Transverse colon (tissue), 4 donors: Measurements from ENCODE around the gene DES. TPM values are rescaled to one million over a fixed set of nuclear protein-coding genes. Genes with fewer than 3 reads are reported as not detected.

Source experiments
- DNase-seq: peaks from one replicate; pipeline ENCODE4 v3.0.0-alpha.2; 2019
- H3K27ac ChIP-seq, 4 donors: fragments of 200-600 bp; sonication (generic); 2 replicates each; pipeline ENCODE4 v1.5.1; 2016 to 2018; ENCODE audit warnings: inconsistent platforms in 4 of 4
- H3K27me3 ChIP-seq: fragments of 200-600 bp; sonication (generic); 2 replicates; pipeline ENCODE4 v1.5.1; 2017; ENCODE audit warnings: inconsistent platforms
- H3K36me3 ChIP-seq, 4 donors: fragments of 200-600 bp; sonication (generic); 2 replicates each; pipeline ENCODE4 v1.5.1; 2017 to 2019; ENCODE audit warnings: inconsistent platforms in 4 of 4
- H3K4me1 ChIP-seq, 4 donors: fragments of 200-600 bp; sonication (generic); 2 replicates each; pipeline ENCODE4 v1.5.1; 2017 to 2020; ENCODE audit warnings: inconsistent platforms in 4 of 4
- H3K4me3 ChIP-seq, 4 donors: fragments of 200-600 bp; sonication (generic); 1 replicate in 1 of 4; 2 replicates in 3 of 4; pipeline versions ENCODE4 v1.5.1 to v1.6.1; 2017 to 2019; ENCODE audit warnings: inconsistent platforms in 4 of 4
- H3K9me3 ChIP-seq, 2 donors: fragments of 200-600 bp; sonication (generic); 2 replicates each; pipeline ENCODE4 v1.5.1; 2017 to 2019; ENCODE audit warnings: inconsistent platforms in 2 of 2
- EP300 ChIP-seq: sonication (generic); formaldehyde crosslinking; IDR thresholded peaks from one replicate; pipeline ENCODE4 v1.6.1; 2017; ENCODE audit warnings: antibody characterized with exemption, low read depth
- POLR2A ChIP-seq: fragments of 450-650 bp; IDR thresholded peaks from one replicate; pipeline ENCODE4 v1.6.1; 2016; ENCODE audit warnings: antibody characterized with exemption, mild to moderate bottlenecking, moderate library complexity
- POLR2AphosphoS5 ChIP-seq, 3 donors: sonication (generic); formaldehyde crosslinking; IDR thresholded peaks; one replicate each; pipeline ENCODE4 v1.6.1; 2016; ENCODE audit warnings: antibody characterized with exemption in 3 of 3
- WGBS, 2 donors: methylation state at CpG; one replicate each; pipeline ENCODE4 v1.1.5; 2018; ENCODE audit warnings: low coverage in 1 of 2; 5-methylcytosine and 5-hydroxymethylcytosine counted together
- in situ Hi-C, 4 donors: fragments of 200-750 bp; cut with MboI; loops; one replicate each; pipeline versions ENCODE4 v1.15.0 to v1.15.1; 2017; ENCODE audit warnings: low sequenced_read_pairs in 3 of 4, low pct_ligation_motif_present in 1 of 4, low pct_unique_long_range_greater_than_20kb in 1 of 4
- intact Hi-C: fragments of 100-400 bp; cut with DNase I; formaldehyde crosslinking; loops from one replicate; pipeline ENCODE4 v1.15.1; 2023; ENCODE audit warnings: low total_unique reads
- total RNA-seq, 4 donors: library from RNA; depleted of rRNA; stranded (reverse); fragments of >200 nt; gene quantifications; one replicate each; pipeline ENCODE4 v1.1.0, GENCODE V29; 2016
- TF ChIP-seq, protein P1 (sequence below), 5 experiments: fragments of 200-600 bp in 3 of 5; fragments of 450-650 bp in 2 of 5; sonication (generic) in 3 of 5; IDR thresholded peaks; 1 replicate in 2 of 5; 2 replicates in 3 of 5; pipeline ENCODE4 v1.5.1; 2016 to 2017; ENCODE audit warnings: antibody characterized with exemption in 5 of 5, inconsistent platforms in 3 of 5, mild to moderate bottlenecking in 2 of 5, moderate library complexity in 1 of 5

DES gene
- total RNA-seq, 4 donors from 2014 or later, result 1,000 to 12,373 (median 1,519) TPM

DNA sequence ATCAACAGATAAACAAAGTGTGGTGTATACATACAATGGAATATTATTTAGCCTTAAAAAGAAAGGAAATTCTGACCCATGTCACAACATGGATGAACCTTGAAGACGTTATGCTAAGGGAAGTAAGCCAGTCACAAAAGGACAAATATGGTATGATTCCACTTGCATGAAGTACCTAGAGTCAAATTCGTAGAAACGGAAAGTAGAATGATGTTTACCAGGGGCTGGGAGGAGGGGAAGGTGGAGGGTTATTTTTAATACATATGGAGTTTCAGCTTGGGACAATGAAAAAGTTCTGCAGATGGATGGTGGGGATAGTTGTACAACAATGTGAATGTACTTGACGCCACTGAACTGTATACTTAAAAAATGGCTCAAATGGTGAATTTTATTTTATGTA lies 3.3 kb upstream of the DES start:
- in situ Hi-C loops (no loop called here), intact Hi-C loops (no loop called here)
- Histone ChIP-seq H3K36me3 (no peaks in the 10 kb centered on the region), H3K27me3 (peaks cover 37% of the 10 kb centered on the region), H3K4me3 (no peak overlapping the region), H3K4me1 (peaks cover 6 to 15% (median 10%) of the 10 kb centered on the region in 4 donors), H3K9me3 (peaks cover 0 to 3% of the 10 kb centered on the region in 2 donors), H3K27ac (peak overlapping the region; percentile 86 to 96 (median 89))
- TF ChIP-seq POLR2AphosphoS5 (IDR thresholded peaks at IDR 0.05), result peak in 1 of 3 donors; percentile 37
- TF ChIP-seq, protein P1, sequence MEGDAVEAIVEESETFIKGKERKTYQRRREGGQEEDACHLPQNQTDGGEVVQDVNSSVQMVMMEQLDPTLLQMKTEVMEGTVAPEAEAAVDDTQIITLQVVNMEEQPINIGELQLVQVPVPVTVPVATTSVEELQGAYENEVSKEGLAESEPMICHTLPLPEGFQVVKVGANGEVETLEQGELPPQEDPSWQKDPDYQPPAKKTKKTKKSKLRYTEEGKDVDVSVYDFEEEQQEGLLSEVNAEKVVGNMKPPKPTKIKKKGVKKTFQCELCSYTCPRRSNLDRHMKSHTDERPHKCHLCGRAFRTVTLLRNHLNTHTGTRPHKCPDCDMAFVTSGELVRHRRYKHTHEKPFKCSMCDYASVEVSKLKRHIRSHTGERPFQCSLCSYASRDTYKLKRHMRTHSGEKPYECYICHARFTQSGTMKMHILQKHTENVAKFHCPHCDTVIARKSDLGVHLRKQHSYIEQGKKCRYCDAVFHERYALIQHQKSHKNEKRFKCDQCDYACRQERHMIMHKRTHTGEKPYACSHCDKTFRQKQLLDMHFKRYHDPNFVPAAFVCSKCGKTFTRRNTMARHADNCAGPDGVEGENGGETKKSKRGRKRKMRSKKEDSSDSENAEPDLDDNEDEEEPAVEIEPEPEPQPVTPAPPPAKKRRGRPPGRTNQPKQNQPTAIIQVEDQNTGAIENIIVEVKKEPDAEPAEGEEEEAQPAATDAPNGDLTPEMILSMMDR (IDR thresholded peaks at IDR 0.05), result no peak
- no peak for DNase-seq
- 63 to 76% methylated on average over 4 of the region's 4 CpGs for WGBS, 2 donors

- Histone ChIP-seq H3K4me3 (no peak overlapping the region), H3K4me1 (peaks cover 6 to 15% (median 10%) of the 10 kb centered on the region in 4 donors), H3K9me3 (peaks cover 0 to 3% of the 10 kb centered on the region in 2 donors), H3K27me3 (peaks cover 37% of the 10 kb centered on the region), H3K36me3 (no peaks in the 10 kb centered on the region), H3K27ac (peak overlapping the region; percentile 86 to 96 (median 89))
- no peak for TF ChIP-seq EP300
- peak in 1 of 3 donors; percentile 26 for TF ChIP-seq POLR2AphosphoS5 (IDR thresholded peaks at IDR 0.05)
- in situ Hi-C loops, result no loop called here
- intact Hi-C loops, result no loop called here
- DNase-seq, result no peak
- 14 to 56% methylated on average over 1 to 5 of the region's 5 CpGs for WGBS, 2 donors
These were observed 2.5 kb upstream of the DES start for GRCh38 chr2:219415580-219416234.

DNA sequence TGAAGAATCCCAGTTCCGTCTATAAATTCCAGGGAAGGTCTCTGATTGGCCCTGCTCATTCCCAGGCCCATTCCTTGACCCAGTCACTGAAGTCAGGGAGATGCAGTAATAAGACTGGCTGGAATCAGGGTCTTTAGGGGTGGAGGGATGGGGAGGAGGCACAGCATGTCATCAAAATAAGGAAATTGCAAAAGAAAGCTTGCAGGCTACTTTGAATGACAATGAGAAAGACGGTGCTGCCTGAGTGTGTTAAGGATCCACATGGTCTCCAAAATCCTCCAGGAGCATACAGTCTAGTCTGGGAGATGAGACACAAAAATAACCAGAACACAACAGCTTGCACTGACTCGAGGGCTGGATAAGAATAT lies 2.0 kb upstream of the DES start:
- WGBS, 2 donors, result 50 to 54% methylated on average over 1 to 3 of the region's 3 CpGs
- DNase-seq, result no peak
- Histone ChIP-seq H3K36me3 (no peaks in the 10 kb centered on the region), H3K27ac (peak overlapping the region; percentile 86 to 96 (median 89)), H3K27me3 (peaks cover 36% of the 10 kb centered on the region), H3K4me3 (no peak overlapping the region), H3K4me1 (peaks cover 6 to 15% (median 10%) of the 10 kb centered on the region in 4 donors), H3K9me3 (peaks cover 0 to 3% of the 10 kb centered on the region in 2 donors)
- no peak for TF ChIP-seq EP300
- no peak for TF ChIP-seq POLR2A
- no peak for TF ChIP-seq POLR2AphosphoS5 (IDR thresholded peaks at IDR 0.05)
- TF ChIP-seq, protein P1 (IDR thresholded peaks at IDR 0.05), result no peak
- in situ Hi-C loops (no loop called here), intact Hi-C loops (no loop called here)

DNA sequence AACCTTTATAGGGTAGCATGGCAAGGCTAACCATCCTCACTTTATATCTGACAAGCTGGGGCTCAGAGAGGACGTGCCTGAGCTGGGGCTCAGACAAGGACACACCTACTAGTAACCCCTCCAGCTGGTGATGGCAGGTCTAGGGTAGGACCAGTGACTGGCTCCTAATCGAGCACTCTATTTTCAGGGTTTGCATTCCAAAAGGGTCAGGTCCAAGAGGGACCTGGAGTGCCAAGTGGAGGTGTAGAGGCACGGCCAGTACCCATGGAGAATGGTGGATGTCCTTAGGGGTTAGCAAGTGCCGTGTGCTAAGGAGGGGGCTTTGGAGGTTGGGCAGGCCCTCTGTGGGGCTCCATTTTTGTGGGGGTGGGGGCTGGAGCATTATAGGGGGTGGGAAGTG lies 1.2 kb upstream of the DES start:
- WGBS, 2 donors, result 79% methylated on average over 4 of the region's 4 CpGs; no CpG with 5 or more reads in 1 of the 2 donors
- intact Hi-C loops, result no loop called here
- Histone ChIP-seq H3K4me3 (no peak overlapping the region), H3K27ac (peak overlapping the region; percentile 86 to 96 (median 89)), H3K27me3 (peaks cover 29% of the 10 kb centered on the region), H3K4me1 (peaks cover 6 to 15% (median 10%) of the 10 kb centered on the region in 4 donors), H3K9me3 (peaks cover 0 to 3% of the 10 kb centered on the region in 2 donors), H3K36me3 (no peaks in the 10 kb centered on the region)
- no peak for DNase-seq
- TF ChIP-seq POLR2AphosphoS5 (IDR thresholded peaks at IDR 0.05) (no peak), POLR2A (no peak), EP300 (no peak)
- TF ChIP-seq, protein P1 (IDR thresholded peaks at IDR 0.05), result no peak
- in situ Hi-C loops, result no loop called here
